ENCODE measurements around the gene ERICH4. TPM values are rescaled to one million over a fixed set of nuclear protein-coding genes. Genes with fewer than 3 reads are reported as not detected.

The ERICH4 gene
- total RNA-seq, 1 experiment from 2014 or later = not detected

DNA sequence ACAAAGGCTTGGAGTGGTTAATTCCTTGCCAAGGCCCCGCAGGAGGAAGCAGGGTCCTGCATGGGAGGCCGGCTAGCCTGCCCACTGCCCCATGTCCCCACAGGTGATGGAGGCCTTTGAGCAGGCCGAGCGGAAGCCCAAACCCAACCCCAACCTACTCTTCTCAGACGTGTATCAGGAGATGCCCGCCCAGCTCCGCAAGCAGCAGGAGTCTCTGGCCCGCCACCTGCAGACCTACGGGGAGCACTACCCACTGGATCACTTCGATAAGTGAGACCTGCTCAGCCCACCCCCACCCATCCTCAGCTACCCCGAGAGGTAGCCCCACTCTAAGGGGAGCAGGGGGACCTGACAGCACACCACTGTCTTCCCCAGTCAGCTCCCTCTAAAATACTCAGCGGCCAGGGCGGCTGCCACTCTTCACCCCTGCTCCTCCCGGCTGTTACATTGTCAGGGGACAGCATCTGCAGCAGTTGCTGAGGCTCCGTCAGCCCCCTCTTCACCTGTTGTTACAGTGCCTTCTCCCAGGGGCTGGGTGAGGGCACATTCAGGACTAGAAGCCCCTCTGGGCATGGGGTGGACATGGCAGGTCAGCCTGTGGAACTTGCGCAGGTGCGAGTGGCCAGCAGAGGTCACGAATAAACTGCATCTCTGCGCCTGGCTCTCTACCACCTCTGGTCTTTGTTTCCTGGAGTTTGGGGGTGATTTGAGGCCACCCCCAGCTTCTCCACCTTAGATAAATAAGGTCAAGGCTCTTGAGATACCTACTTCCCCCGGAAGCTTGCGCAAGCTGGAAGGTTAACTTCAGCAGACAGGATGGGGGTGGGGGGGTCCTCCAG is 18.4 kb upstream of the ERICH4 start:
- intact Hi-C loops (cut with micrococcal nuclease; ENCODE audit: unreplicated experiment) = no loop called here
- H3K27me3 Mint-ChIP-seq (ENCODE audit: unreplicated experiment) = no peaks in the 10 kb centered on the region
- no peak for TF ChIP-seq CTCF (IDR thresholded peaks at IDR 0.05; ENCODE audit: unreplicated experiment)
- H3K27ac Mint-ChIP-seq (ENCODE audit: unreplicated experiment) = no peak overlapping the region
- no TSS peak for BruUV-seq (replicated peaks)
- H3K4me1 Mint-ChIP-seq (ENCODE audit: low read depth, unreplicated experiment) = peaks cover 11% of the 10 kb centered on the region
- no peak overlapping the region for H3K4me3 Mint-ChIP-seq (ENCODE audit: low read depth, unreplicated experiment)
- H3K36me3 Mint-ChIP-seq (ENCODE audit: insufficient read depth, unreplicated experiment) = peaks cover 38% of the 10 kb centered on the region
- no peaks in the 10 kb centered on the region for H3K9me3 Mint-ChIP-seq (ENCODE audit: low read depth, unreplicated experiment)
- CTCF ChIA-PET = interaction anchor here (0.6 kb wide), 1 partner anchor 11 kb away, joined by 3 read pairs; no protein-coding TSS in a partner anchor
- DNase-seq = no peak

- CTCF ChIA-PET = no interaction called here
- H3K4me3 Mint-ChIP-seq (ENCODE audit: low read depth, unreplicated experiment) = no peak overlapping the region
- no peaks in the 10 kb centered on the region for H3K9me3 Mint-ChIP-seq (ENCODE audit: low read depth, unreplicated experiment)
- intact Hi-C loops (cut with micrococcal nuclease; ENCODE audit: unreplicated experiment) = no loop called here
- no peaks in the 10 kb centered on the region for H3K27me3 Mint-ChIP-seq (ENCODE audit: unreplicated experiment)
- DNase-seq = no peak
- no TSS peak for BruUV-seq (replicated peaks)
- no peak for TF ChIP-seq CTCF (IDR thresholded peaks at IDR 0.05; ENCODE audit: unreplicated experiment)
- H3K4me1 Mint-ChIP-seq (ENCODE audit: low read depth, unreplicated experiment) = peaks cover 11% of the 10 kb centered on the region
- peaks cover 36% of the 10 kb centered on the region for H3K36me3 Mint-ChIP-seq (ENCODE audit: insufficient read depth, unreplicated experiment)
- H3K27ac Mint-ChIP-seq (ENCODE audit: unreplicated experiment) = no peak overlapping the region
These were observed 17.5 kb upstream of the ERICH4 start for GRCh38 chr19:41425174-41426115.

DNA sequence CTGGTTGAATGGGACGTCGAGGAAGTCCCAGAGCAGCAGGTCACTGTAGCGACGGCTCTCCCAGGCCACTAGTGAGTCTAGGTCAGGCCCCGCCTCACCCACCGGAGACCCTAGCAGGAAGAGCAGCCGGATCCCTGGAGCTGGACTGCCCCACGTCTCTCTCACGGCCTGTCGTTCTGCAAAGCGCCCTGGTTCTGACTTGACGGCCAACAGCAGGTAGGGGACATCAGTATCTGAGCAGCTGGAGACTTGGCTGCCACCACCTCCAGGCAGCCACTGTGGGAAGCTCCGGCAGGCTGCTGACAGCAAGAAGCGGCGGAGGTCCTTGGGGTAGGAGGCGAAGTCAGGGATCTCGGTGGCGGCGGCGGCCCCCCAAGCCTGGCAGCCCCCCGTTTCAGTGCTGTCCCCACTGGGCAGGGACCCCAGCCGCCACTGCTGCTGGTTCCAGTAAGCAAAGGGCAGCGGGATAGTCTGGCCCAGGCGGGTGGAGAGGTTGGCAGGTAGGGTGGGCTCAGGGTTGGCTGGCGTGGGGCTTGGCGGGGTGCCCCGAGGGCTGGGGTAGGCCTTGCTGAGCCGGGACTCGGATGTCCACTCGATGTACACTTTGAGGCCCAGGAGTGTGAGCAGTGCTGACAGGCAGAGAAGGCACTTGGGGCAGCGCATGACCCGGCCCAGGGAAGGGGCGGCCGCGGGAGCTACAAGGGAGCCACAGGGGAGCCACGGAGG is 16.7 kb upstream of the ERICH4 start:
- intact Hi-C loops (cut with micrococcal nuclease; ENCODE audit: unreplicated experiment) = no loop called here
- Mint-ChIP-seq H3K36me3 (ENCODE audit: insufficient read depth, unreplicated experiment) (peaks cover 31% of the 10 kb centered on the region), H3K4me3 (ENCODE audit: low read depth, unreplicated experiment) (no peak overlapping the region), H3K27ac (ENCODE audit: unreplicated experiment) (peak overlapping the region; percentile 16), H3K27me3 (ENCODE audit: unreplicated experiment) (no peaks in the 10 kb centered on the region), H3K9me3 (ENCODE audit: low read depth, unreplicated experiment) (no peaks in the 10 kb centered on the region), H3K4me1 (ENCODE audit: low read depth, unreplicated experiment) (peaks cover 11% of the 10 kb centered on the region)
- CTCF ChIA-PET = interaction anchor here (0.8 kb wide), 1 partner anchor 17 kb away, joined by 5 read pairs; no protein-coding TSS in a partner anchor
- BruUV-seq (replicated peaks) = no TSS peak
- no peak for DNase-seq
- TF ChIP-seq CTCF (IDR thresholded peaks at IDR 0.05; ENCODE audit: unreplicated experiment) = no peak

All from Calu3 (cell line).